WTC11 (cell line): Measurements from ENCODE around the gene SMIM3. TPM values are rescaled to one million over a fixed set of nuclear protein-coding genes. Genes with fewer than 3 reads are reported as not detected.
"Not testable (repeated sequence)": the region's sequence is repeated elsewhere in the genome, so short reads cannot be mapped to it uniquely, and the experiment has no call there.

Experiments
- ATAC-seq: fragments of 200-7000 bp; cut with Tn5 transposase; 2 replicates; pipeline ENCODE4 v1.10.0; 2021; ENCODE audit warnings: mild to moderate bottlenecking, moderate library complexity
- CTCF ChIA-PET: fragments of 300-600 bp; sonication (Branson Sonifier 250); formaldehyde crosslinking; loops from one replicate; lab custom pipeline; 2021; ENCODE audit warnings: antibody characterized with exemption; lab: Charles Lee
- POLR2A ChIA-PET: fragments of 350-600 bp; sonication (Branson Sonifier 250); formaldehyde crosslinking; loops from one replicate; lab custom pipeline; 2021; ENCODE audit warnings: antibody characterized with exemption; lab: Charles Lee
- DNase-seq: peaks from one replicate; pipeline ENCODE4 v3.0.0; 2021; ENCODE audit warnings: low spot score
- H3K27ac Mint-ChIP-seq: 2 replicates; pipeline ENCODE4 v1.8.0; 2021; ENCODE audit warnings: mixed read lengths
- H3K27me3 Mint-ChIP-seq: 2 replicates; pipeline ENCODE4 v1.8.0; 2021; ENCODE audit warnings: low read depth, mild to moderate bottlenecking, moderate library complexity, mixed read lengths
- H3K36me3 Mint-ChIP-seq: 2 replicates; pipeline ENCODE4 v1.8.0; 2021; ENCODE audit warnings: mixed read lengths
- H3K4me1 Mint-ChIP-seq: 2 replicates; pipeline ENCODE4 v1.8.0; 2022; ENCODE audit warnings: mixed read lengths
- H3K4me3 Mint-ChIP-seq: 2 replicates; pipeline ENCODE4 v1.8.0; 2021; ENCODE audit warnings: mild to moderate bottlenecking, moderate library complexity, mixed read lengths
- H3K9me3 Mint-ChIP-seq: 2 replicates; pipeline ENCODE4 v1.8.0; 2021; ENCODE audit warnings: mixed read lengths
- NFYB ChIP-seq: sonication (generic); formaldehyde crosslinking; conservative IDR thresholded peaks from 2 replicates; pipeline ENCODE4 v1.8.0; 2022; ENCODE audit warnings: low read depth, missing genetic modification reagents
- total RNA-seq: library from RNA; stranded (reverse); gene quantifications from 3 replicates; pipeline ENCODE4 v1.2.3, GENCODE V29; 2021

SMIM3 gene
- total RNA-seq, 1 experiment from 2014 or later, result 14.1 TPM

- not testable (repeated sequence) for ATAC-seq, DNase-seq, H3K27ac Mint-ChIP-seq, H3K36me3 Mint-ChIP-seq, H3K4me1 Mint-ChIP-seq, H3K4me3 Mint-ChIP-seq
- Mint-ChIP-seq H3K27me3 (peaks cover 18% of the 10 kb centered on the region), H3K9me3 (peaks cover 15% of the 10 kb centered on the region)
- ChIA-PET CTCF (interaction anchor here (0.7 to 3.5 kb wide), 14 partner anchors 45 to 435 kb away, joined by 3 to 31 read pairs (median 6); partner anchors contain the start of genes DCTN4, MYOZ3, RBM22 and SMIM3), POLR2A (interaction anchor here (1.1 kb wide), 1 partner anchor 145 kb away, joined by 5 read pairs; the partner anchor contains the start of gene RBM22)
- 0 out of 2 replicates have a peak, but pooled peaks have one; percentile 9 for TF ChIP-seq NFYB (CRISPR knock-in tag)
Measured at GRCh38 chr5:150846308-150846653, 67.7 kb downstream of the SMIM3 start, which contains the start of gene IRGM. IRGM (plus strand) TSS chr5:150846521; CDS start chr5:150848124, 1,603 bp downstream.

Other genes starting within 250 kb of the SMIM3 start
- gene SYNPO, start 138.1 kb upstream of the SMIM3 start, total RNA-seq, result 2.1 to 2.7 TPM (median 2.6 TPM) in 3 replicates
- 11.6 to 14.5 TPM (median 13.7 TPM) in 3 replicates for gene MYOZ3, start 117.5 kb upstream of the SMIM3 start, total RNA-seq
- 28.7 to 34.0 TPM (median 31.6 TPM) in 3 replicates for gene RBM22, start 77.7 kb upstream of the SMIM3 start, total RNA-seq
- 41.1 to 43.9 TPM (median 43.2 TPM) in 3 replicates for gene DCTN4, start 19.7 kb upstream of the SMIM3 start, total RNA-seq
- 0.30 to 0.31 TPM in 2 of 3 replicates, not detected in the other for gene IRGM, start 67.8 kb downstream of the SMIM3 start, total RNA-seq
- gene ZNF300, start 126.2 kb downstream of the SMIM3 start, total RNA-seq, result 14.3 to 17.9 TPM (median 15.8 TPM) in 3 replicates
- 24.5 to 26.9 TPM (median 26.2 TPM) in 3 replicates for gene GPX3, start 241.8 kb downstream of the SMIM3 start, total RNA-seq